CD4-positive, CD25-positive, alpha-beta regulatory T cell (primary cell): ENCODE data around the gene GNAL. TPM values are rescaled to one million over a fixed set of nuclear protein-coding genes. Genes with fewer than 3 reads are reported as not detected.

Experiments
- ATAC-seq, 2 donors: fragments of 150-1000 bp; cut with Tn5 transposase; one replicate each; pipeline ENCODE4 v1.10.0; 2021; ENCODE audit warnings: low read depth in 2 of 2, moderate number of reproducible peaks in 2 of 2, moderate library complexity in 1 of 2
- DNase-seq, 3 donors: peaks; one replicate each; pipeline versions ENCODE4 v3.0.0 to v3.0.0-alpha.2; 2012 to 2022; ENCODE audit warnings: mixed read lengths in 1 of 3
- H3K27ac ChIP-seq: one replicate; pipeline ENCODE4 v1.7.0; 2013; ENCODE audit warnings: mild to moderate bottlenecking, low read length; ENCODE audit not compliant: insufficient read depth, poor library complexity, severe bottlenecking
- H3K27me3 ChIP-seq: one replicate; pipeline ENCODE4 v1.7.0; 2013; ENCODE audit warnings: low read length; ENCODE audit not compliant: control insufficient read depth, insufficient read depth
- H3K36me3 ChIP-seq: one replicate; pipeline ENCODE4 v1.7.0; 2013; ENCODE audit warnings: mild to moderate bottlenecking, low read length, moderate library complexity; ENCODE audit not compliant: control insufficient read depth, insufficient read depth
- H3K4me1 ChIP-seq: 2 replicates; pipeline ENCODE4 v1.7.0; 2013; ENCODE audit warnings: mild to moderate bottlenecking, low read length; ENCODE audit not compliant: insufficient read depth, control insufficient read depth, poor library complexity, severe bottlenecking
- H3K4me3 ChIP-seq: one replicate; pipeline ENCODE4 v1.7.0; 2013; ENCODE audit warnings: low read depth, mild to moderate bottlenecking, low read length, moderate library complexity
- H3K9me3 ChIP-seq, 2 experiments: 1 replicate in 1 of 2; 2 replicates in 1 of 2; pipeline ENCODE4 v1.7.0; 2013; ENCODE audit warnings: low read length in 2 of 2, mild to moderate bottlenecking in 1 of 2, moderate library complexity in 1 of 2; ENCODE audit not compliant: control insufficient read depth in 2 of 2
- H3K27ac Mint-ChIP-seq, 3 donors: one replicate each; pipeline ENCODE4 v1.8.0; 2020 to 2022; ENCODE audit warnings: mild to moderate bottlenecking in 3 of 3, mixed read lengths in 3 of 3, moderate library complexity in 2 of 3
- H3K27me3 Mint-ChIP-seq: one replicate; pipeline ENCODE4 v1.8.0; 2022; ENCODE audit warnings: mild to moderate bottlenecking, mixed read lengths
- H3K36me3 Mint-ChIP-seq: one replicate; pipeline ENCODE4 v1.8.0; 2020; ENCODE audit warnings: mixed read lengths
- H3K4me1 Mint-ChIP-seq, 4 donors: one replicate each; pipeline ENCODE4 v1.8.0; 2020 to 2022; ENCODE audit warnings: mixed read lengths in 4 of 4, mild to moderate bottlenecking in 1 of 4
- H3K4me3 Mint-ChIP-seq, 4 donors: one replicate each; pipeline ENCODE4 v1.8.0; 2020 to 2022; ENCODE audit warnings: mild to moderate bottlenecking in 4 of 4, mixed read lengths in 4 of 4, moderate library complexity in 3 of 4
- H3K9me3 Mint-ChIP-seq, 7 donors: one replicate each; pipeline ENCODE4 v1.8.0; 2020 to 2022; ENCODE audit warnings: mixed read lengths in 7 of 7, mild to moderate bottlenecking in 3 of 7, moderate library complexity in 2 of 7
- polyA plus RNA-seq, 4 donors: library from polyadenylated mRNA; unstranded; fragments of 300-500 nt; fragmentation: Illumina TruSeq; gene quantifications; one replicate each; pipeline ENCODE4 v1.2.3, GENCODE V29; 2021
- total RNA-seq: library from RNA; stranded (reverse); gene quantifications from one replicate; pipeline ENCODE4 v1.2.3, GENCODE V29; 2022

The GNAL gene
- total and polyA plus RNA-seq, 5 donors from 2014 or later: 0.05 to 0.76 (median 0.09) TPM; not detected in 2

GRCh38 chr18:11664286-11664685 is 24.8 kb upstream of the GNAL start:
- no peaks in the 10 kb centered on the region for H3K4me1 ChIP-seq
- ATAC-seq: no peak
- H3K4me1 Mint-ChIP-seq: no peaks in the 10 kb centered on the region

GRCh38 chr18:11665146-11665545 is 23.9 kb upstream of the GNAL start:
- Mint-ChIP-seq H3K4me1 (no peaks in the 10 kb centered on the region), H3K27ac (no peak overlapping the region), H3K36me3 (no peaks in the 10 kb centered on the region), H3K9me3 (peaks cover 0 to 2% (median 0%) of the 10 kb centered on the region in 7 donors), H3K4me3 (no peak overlapping the region), H3K27me3 (peaks cover 2% of the 10 kb centered on the region)
- no peak overlapping the region for H3K4me3 ChIP-seq
- no peaks in the 10 kb centered on the region for H3K9me3 ChIP-seq
- DNase-seq: no peak
- no peak overlapping the region for H3K27ac ChIP-seq
- H3K36me3 ChIP-seq: no peaks in the 10 kb centered on the region
- no peaks in the 10 kb centered on the region for H3K4me1 ChIP-seq
- H3K27me3 ChIP-seq: no peaks in the 10 kb centered on the region
- no peak for ATAC-seq

More at GRCh38 chr18:11664286-11664685, 24.8 kb upstream of the GNAL start:
- no peak overlapping the region for H3K27ac Mint-ChIP-seq
- no peaks in the 10 kb centered on the region for H3K9me3 ChIP-seq
- H3K36me3 ChIP-seq: no peaks in the 10 kb centered on the region
- H3K27me3 ChIP-seq: no peaks in the 10 kb centered on the region
- no peak for DNase-seq
- H3K27ac ChIP-seq: no peak overlapping the region
- peaks cover 0 to 2% (median 0%) of the 10 kb centered on the region in 7 donors for H3K9me3 Mint-ChIP-seq
- H3K4me3 Mint-ChIP-seq: no peak overlapping the region
- no peaks in the 10 kb centered on the region for H3K27me3 Mint-ChIP-seq
- no peaks in the 10 kb centered on the region for H3K36me3 Mint-ChIP-seq
- no peak overlapping the region for H3K4me3 ChIP-seq

GRCh38 chr18:11665587-11665986 is 23.5 kb upstream of the GNAL start:
- Histone ChIP-seq H3K4me1 (no peaks in the 10 kb centered on the region), H3K36me3 (no peaks in the 10 kb centered on the region), H3K9me3 (no peaks in the 10 kb centered on the region), H3K4me3 (no peak overlapping the region), H3K27me3 (no peaks in the 10 kb centered on the region), H3K27ac (no peak overlapping the region)
- Mint-ChIP-seq H3K27ac (no peak overlapping the region), H3K4me3 (no peak overlapping the region), H3K4me1 (no peaks in the 10 kb centered on the region), H3K27me3 (peaks cover 7% of the 10 kb centered on the region), H3K36me3 (no peaks in the 10 kb centered on the region), H3K9me3 (peaks cover 0 to 2% (median 0%) of the 10 kb centered on the region in 7 donors)
- ATAC-seq (no peak), DNase-seq (no peak)

GRCh38 chr18:11666176-11666575 is 22.9 kb upstream of the GNAL start:
- no peaks in the 10 kb centered on the region for H3K36me3 Mint-ChIP-seq
- no peak overlapping the region for H3K27ac Mint-ChIP-seq
- no peak overlapping the region for H3K27ac ChIP-seq
- DNase-seq (no peak), ATAC-seq (no peak)
- no peaks in the 10 kb centered on the region for H3K9me3 ChIP-seq
- no peak overlapping the region for H3K4me3 Mint-ChIP-seq
- H3K4me1 ChIP-seq: no peaks in the 10 kb centered on the region
- no peaks in the 10 kb centered on the region for H3K27me3 ChIP-seq
- no peak overlapping the region for H3K4me3 ChIP-seq
- H3K9me3 Mint-ChIP-seq: no peaks in the 10 kb centered on the region
- peaks cover 7% of the 10 kb centered on the region for H3K27me3 Mint-ChIP-seq
- H3K4me1 Mint-ChIP-seq: no peaks in the 10 kb centered on the region
- no peaks in the 10 kb centered on the region for H3K36me3 ChIP-seq

GRCh38 chr18:11666831-11667230 is 22.2 kb upstream of the GNAL start:
- ATAC-seq: no peak
- H3K4me1 Mint-ChIP-seq: no peaks in the 10 kb centered on the region
- H3K27ac Mint-ChIP-seq: no peak overlapping the region
- Histone ChIP-seq H3K4me3 (no peak overlapping the region), H3K27ac (no peak overlapping the region), H3K4me1 (no peaks in the 10 kb centered on the region), H3K27me3 (no peaks in the 10 kb centered on the region), H3K36me3 (no peaks in the 10 kb centered on the region), H3K9me3 (no peaks in the 10 kb centered on the region)
- peaks cover 11% of the 10 kb centered on the region for H3K27me3 Mint-ChIP-seq
- DNase-seq: no peak
- no peaks in the 10 kb centered on the region for H3K36me3 Mint-ChIP-seq
- H3K4me3 Mint-ChIP-seq: no peak overlapping the region
- no peaks in the 10 kb centered on the region for H3K9me3 Mint-ChIP-seq

GRCh38 chr18:11667578-11667977 is 21.5 kb upstream of the GNAL start:
- H3K36me3 ChIP-seq: no peaks in the 10 kb centered on the region
- Mint-ChIP-seq H3K27me3 (peaks cover 11% of the 10 kb centered on the region), H3K9me3 (no peaks in the 10 kb centered on the region), H3K36me3 (no peaks in the 10 kb centered on the region), H3K27ac (no peak overlapping the region), H3K4me3 (no peak overlapping the region), H3K4me1 (no peaks in the 10 kb centered on the region)
- H3K4me3 ChIP-seq: no peak overlapping the region
- ATAC-seq (no peak), DNase-seq (no peak)
- no peaks in the 10 kb centered on the region for H3K4me1 ChIP-seq
- H3K27me3 ChIP-seq: no peaks in the 10 kb centered on the region
- H3K27ac ChIP-seq: no peak overlapping the region
- no peaks in the 10 kb centered on the region for H3K9me3 ChIP-seq

GRCh38 chr18:11668441-11669169 is 20.5 kb upstream of the GNAL start:
- no peak overlapping the region for H3K4me3 Mint-ChIP-seq
- H3K4me3 ChIP-seq: no peak overlapping the region
- H3K9me3 Mint-ChIP-seq: no peaks in the 10 kb centered on the region
- H3K4me1 ChIP-seq: no peaks in the 10 kb centered on the region
- H3K27me3 Mint-ChIP-seq: peaks cover 11% of the 10 kb centered on the region
- H3K27ac Mint-ChIP-seq: no peak overlapping the region
- no peaks in the 10 kb centered on the region for H3K4me1 Mint-ChIP-seq
- no peak overlapping the region for H3K27ac ChIP-seq
- ATAC-seq (no peak), DNase-seq (no peak)
- H3K27me3 ChIP-seq: no peaks in the 10 kb centered on the region
- no peaks in the 10 kb centered on the region for H3K36me3 Mint-ChIP-seq
- H3K36me3 ChIP-seq: no peaks in the 10 kb centered on the region
- H3K9me3 ChIP-seq: no peaks in the 10 kb centered on the region

- H3K36me3 ChIP-seq: no peaks in the 10 kb centered on the region
- Mint-ChIP-seq H3K4me3 (no peak overlapping the region), H3K9me3 (no peaks in the 10 kb centered on the region), H3K4me1 (no peaks in the 10 kb centered on the region), H3K27ac (no peak overlapping the region), H3K27me3 (peaks cover 11% of the 10 kb centered on the region), H3K36me3 (no peaks in the 10 kb centered on the region)
- no peaks in the 10 kb centered on the region for H3K9me3 ChIP-seq
- DNase-seq (no peak), ATAC-seq (no peak)
- no peak overlapping the region for H3K4me3 ChIP-seq
- no peak overlapping the region for H3K27ac ChIP-seq
- no peaks in the 10 kb centered on the region for H3K27me3 ChIP-seq
- no peaks in the 10 kb centered on the region for H3K4me1 ChIP-seq
Measured at GRCh38 chr18:11669271-11669947, 19.7 kb upstream of the GNAL start.
